G401.6 (cell line): Measurements from ENCODE around the gene ZNF385A.

Experiments used
- FAIRE-seq: peaks from 2 replicates; lab custom pipeline; 2012; peaks lifted over from hg19 to GRCh38; lab: Jason Lieb, UNC

Gene ZNF385A

GRCh38 chr12:54373649-54374561 lies 10.6 kb downstream of the ZNF385A start:
- FAIRE-seq = no peak

DNA sequence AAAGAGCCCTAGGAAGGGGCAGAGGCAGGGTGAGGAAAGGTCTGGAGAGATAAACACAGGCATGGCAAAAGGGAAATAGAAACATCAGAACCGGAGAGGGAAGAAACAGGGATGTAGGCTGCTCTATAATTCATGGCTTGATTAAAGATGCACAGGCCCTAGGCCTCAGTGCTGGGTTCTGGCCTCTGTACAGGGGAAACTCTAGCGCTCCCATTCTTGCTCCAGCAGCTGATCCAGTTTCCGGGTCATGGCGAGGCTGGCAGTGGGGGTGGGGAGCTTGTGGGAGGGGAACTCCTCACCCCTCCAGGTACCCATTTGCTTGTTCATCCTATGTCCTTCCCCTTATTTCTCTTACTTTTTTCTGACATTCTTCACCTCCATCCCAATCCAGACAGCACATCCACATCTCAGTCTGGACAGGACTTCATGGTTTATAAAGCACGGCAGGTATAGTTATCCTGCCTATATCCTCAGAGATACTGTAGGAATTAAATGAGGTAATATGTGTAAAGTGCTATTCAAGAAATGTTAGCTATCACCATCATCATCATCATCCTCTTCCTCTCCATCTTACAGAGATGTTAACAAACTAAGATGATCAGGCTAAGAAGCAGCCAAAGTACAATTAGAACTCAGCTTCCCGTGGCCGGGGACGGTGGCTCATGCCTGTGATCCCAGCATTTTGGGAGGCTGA lies 12.3 kb downstream of the ZNF385A start:
- FAIRE-seq = no peak

GRCh38 chr12:54371328-54372112 lies 13.0 kb downstream of the ZNF385A start:
- FAIRE-seq = no peak

- FAIRE-seq = no peak
Observed at GRCh38 chr12:54370171-54370730, 14.3 kb downstream of the ZNF385A start.

DNA sequence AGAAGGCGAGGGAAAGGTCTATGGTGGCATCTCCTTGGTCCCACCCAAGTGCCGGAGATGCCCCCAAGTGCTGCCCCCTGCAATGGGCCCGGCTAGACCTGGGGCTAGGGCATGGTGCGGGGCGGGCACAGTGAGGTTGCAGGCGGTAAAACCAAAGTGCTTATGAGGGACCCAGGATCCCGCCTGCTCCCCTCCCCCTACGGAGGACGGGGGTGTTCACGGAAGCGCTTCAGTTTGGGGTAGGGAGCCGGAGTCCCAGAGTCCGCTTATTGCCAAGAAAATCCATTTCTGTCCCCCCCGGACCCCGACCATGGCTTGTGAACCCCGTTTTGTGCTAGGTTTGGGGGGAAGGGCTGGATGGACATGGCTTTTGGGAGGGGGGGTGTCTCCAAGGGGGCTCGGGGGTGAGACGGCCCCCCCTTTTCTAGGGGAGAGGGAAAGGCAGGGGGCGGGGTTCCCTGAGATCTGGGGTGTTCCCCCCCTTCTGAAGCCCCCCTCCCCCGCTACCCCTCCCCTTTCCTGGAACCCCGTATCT lies 14.9 kb downstream of the ZNF385A start:
- FAIRE-seq = no peak

DNA sequence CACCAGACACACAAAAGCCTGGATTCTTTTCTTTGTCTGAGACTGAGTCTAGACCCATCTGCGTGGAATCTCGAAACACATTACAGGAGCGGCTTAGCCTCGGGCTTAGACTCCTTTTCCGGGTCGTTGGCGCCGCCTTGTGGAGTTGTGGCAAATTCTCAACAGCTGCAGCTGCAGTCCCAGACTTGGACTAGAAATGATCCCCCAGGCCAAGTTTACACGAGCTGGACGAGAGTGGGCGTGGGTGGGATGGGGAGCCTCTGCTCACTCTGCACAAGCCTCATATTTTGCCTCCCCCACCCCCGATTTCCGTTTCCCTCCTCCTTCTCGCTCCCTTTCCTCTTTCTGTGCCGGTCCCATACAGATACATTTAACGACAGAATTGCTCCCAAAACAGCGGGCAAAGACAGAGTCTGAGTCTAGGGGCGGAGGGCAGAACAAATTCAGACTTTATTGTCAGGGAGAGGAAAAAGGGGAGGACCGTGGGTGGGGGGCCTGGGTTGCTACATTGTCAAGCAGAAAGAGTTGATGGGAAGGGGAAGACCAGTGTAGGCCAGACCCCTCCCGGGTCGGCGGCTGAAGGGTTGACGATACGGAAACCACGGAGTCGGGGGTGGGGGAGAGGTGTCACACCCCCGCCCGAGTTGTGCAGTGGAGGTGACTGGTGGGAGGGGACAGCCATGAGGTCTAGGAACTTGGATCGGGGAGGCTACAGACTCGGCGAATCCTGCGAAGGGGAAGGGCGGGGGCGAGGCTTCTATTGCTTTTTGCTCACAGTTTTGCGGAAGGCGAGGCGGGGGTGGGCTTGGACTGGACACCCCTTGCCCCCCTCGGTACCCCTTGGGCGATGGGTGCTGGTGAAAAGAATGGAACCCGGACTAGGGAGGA lies 15.6 kb downstream of the ZNF385A start:
- FAIRE-seq = peak; percentile 36

DNA sequence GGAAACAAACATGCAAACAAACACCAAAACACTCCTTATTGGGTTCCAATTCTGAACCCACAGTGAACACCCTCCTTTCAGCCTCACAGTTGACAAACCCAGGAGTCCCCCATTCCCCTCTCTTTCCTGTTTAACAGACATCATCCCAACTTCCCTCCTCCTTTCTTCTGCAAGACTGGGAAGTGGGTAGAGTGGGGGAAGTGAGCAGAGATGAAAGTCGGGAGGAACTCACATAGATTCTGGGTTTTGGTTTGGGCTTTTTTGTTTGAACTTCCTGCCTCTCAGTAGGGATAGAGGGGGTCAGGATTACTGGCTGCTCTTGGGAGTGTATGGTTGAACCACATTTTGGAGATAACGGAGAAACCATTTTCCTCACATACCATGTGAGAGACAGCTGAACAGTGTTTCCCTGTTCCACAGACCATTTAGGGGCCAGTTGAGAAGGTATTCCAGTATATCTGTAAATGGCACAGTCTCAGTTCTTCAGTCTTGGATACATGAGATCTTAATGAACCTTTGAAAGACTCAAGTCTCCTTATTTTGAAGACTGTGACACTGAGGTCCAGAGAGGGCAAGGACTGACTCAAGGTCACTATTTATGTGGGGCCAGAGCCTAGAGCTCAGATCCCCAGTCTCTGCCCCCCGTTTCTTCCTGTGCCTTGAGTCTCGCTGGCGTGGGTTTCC lies 16.4 kb downstream of the ZNF385A start:
- FAIRE-seq = no peak

DNA sequence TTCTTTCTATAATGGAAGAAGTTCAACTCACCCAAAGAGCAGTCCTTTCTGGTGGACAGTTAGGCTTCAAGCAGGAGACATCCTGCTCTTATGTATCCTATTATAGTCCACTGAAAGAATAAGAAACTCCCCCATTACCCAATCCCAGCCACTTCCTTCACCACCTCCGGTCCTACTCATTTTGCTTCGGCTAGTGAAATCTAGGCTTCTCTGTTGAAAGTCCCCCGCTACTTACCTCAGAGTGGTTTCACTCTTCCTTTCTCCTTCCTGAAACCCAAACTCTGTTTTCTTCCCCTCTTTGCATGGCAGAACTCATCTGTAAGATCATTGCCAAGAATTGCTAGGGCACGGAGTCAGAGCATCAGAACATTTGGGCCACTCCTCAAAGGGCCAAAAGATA lies 20.1 kb downstream of the ZNF385A start, which contains the start of gene GPR84:
Gene GPR84, minus strand, starts transcription at position 74 of the 400 bp plus-strand sequence. CDS start 635 bp downstream, outside the sequence.
- no peak for FAIRE-seq

GRCh38 chr12:54363618-54364017 lies 20.9 kb downstream of the ZNF385A start:
- no peak for FAIRE-seq

GRCh38 chr12:54363047-54363446 lies 21.5 kb downstream of the ZNF385A start:
- no peak for FAIRE-seq

DNA sequence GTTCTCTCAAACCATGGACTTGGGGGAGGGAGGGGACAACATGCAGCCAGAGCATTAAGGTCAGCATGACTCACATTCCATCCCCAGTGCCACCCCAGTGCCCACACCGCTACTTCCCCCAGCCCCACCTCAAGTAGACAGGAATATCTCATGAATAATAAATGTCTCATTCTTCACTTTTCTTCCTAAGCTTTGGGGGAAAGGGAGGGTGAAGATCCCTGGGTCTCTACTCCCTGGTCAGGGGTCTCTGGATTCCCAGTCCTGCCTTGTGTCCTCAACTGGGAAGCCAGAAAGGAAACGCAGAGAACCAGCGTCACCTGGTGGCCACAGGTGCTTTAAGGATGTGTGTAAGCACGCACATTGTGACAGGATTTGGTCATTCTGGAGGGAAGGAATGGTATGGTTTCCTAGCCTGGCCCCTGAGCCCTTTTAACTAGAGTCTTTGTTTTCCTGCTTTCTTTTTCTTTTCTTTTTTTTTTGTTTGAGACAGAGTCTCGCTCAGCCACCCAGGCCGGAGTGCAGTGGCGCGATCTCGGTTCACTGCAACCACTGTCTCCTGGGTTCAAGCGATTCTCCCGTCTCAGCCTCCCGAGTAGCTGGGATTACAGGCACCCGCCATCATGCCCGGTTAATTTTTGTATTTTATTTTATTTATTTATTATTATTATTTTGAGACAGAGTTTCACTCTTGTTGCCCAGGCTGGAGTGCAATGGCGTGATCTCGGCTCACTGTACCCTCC lies 23.6 kb downstream of the ZNF385A start:
- peak; percentile 87 for FAIRE-seq

GRCh38 chr12:54359762-54360351 lies 24.7 kb downstream of the ZNF385A start:
- FAIRE-seq = no peak

DNA sequence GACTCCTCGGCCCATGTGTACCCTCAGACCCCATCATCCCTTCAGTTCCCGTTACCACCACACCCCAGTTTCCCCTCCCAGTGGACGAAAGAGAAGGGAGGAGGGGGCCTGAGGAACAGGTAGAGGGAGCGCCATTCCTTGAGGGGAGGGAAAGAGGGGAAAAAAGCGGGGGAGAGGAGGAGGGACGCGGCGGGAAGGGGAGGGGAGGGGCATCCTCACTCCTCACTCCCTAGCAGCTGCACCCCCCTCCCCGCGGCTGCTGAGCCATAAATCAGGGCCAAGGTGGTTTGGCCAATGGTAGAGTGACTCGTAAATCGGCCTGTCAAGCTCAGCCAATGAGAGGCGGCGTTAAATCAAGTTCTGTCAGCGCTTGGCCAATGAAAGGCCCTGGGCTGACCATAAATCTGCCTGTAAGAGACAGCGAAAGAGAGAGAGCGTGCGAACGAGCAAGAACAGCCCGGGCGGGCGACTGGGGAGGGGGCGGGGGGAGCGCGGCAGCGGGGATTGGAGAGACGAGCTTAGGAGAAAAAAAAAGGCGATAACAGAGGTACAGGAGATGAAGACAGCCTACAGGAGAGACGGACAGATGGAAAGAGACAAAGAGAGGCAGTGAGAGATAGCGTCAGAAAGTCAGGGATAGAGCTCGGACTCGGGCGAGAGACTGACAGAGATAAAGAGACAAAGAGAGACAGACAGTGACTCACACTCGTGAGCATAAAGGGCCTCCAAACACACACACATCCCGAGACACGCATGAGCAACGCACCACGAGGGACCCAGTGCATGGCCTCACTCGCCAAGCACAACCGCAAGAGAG lies 25.4 kb downstream of the ZNF385A start:
- peak; percentile 97 for FAIRE-seq

DNA sequence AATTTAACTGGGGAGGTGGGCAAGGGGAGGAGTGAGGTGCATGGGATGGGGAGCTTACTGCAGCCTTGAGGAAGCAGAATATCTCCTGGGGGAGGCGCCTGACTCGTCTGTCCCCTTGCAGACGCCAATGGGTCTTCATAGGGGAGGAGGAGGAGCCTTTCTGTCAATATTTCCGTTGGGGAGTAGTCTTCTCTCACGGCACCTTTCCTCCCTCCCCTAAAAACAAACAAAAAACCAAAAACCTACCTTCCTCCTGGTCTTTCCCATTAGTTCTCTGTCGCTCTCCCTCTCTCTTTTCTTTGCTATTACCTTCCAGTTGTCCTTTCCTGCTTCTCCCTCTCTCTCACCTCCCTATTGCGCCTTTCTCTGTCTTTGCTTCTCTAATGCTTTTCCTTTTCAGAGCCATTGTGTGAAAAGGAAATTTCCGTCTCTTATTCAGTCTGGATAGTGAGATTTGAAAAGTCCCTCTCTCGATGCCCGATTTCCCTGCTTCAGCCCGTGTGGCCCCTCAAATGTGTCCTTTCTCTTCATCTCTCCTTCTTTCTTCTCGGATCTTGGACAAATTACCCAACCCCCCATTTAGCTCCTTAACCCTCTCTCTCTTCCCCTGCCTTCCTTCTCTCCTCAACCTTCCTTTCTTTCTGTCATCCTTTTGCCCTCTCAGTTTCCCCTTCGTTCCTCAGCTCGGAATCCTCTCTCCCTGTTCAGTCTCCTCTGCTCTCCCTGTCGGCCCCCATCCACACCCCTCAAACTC lies 26.2 kb downstream of the ZNF385A start:
- peak; percentile 88 for FAIRE-seq

DNA sequence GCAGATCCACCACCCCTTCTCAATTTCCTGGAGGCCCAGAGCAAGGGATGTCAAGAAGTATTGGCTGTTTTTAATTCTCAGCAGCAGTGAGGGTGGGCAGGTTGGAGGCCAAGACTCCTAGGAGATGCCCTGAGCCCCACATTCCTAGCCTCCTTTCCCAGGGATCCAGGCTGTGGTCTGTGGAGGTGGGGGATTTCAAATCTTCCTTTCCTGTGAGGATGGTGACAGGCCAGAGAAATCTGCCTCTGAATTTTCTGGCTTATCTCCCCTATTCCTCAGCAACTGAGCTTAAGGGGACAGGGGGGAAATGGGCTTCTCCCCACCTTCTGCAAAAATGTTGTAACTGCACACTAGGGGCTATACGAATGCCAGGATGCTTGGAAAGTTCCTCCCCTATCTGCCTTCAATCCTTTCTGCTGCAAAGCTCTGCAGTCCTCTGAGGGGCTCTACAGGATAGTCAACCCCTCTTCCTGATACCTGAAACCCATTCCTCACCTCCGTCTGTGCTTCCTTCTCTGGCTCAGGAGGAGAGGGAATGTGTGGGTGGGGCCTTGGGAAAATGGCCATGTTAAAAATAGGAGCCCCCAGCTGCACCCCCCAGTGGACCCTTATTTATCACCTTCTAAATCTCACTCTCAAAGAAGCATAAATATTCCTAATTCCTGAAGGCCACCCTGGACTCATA lies 26.9 kb downstream of the ZNF385A start:
- no peak for FAIRE-seq

DNA sequence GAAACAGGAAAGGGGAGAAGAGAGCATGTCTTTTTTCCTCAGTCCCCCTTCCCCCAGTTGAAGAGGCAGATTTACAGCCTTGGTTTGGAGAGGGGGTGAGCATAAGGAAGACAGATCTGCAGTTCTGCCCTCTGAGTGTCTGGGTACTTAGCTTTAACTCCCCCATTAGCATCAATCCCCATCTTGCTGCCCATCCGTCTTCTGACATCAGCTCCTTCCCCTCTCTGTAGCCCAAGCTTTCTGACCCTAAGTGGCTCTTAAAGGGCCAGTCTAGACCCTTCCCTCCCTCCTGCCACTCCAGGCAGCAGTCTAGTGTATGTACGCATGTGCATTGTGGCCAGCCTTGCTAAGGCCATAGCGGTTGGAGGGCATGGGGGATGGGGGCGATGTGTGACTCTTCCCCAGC lies 27.6 kb downstream of the ZNF385A start:
- peak; percentile 85 for FAIRE-seq

DNA sequence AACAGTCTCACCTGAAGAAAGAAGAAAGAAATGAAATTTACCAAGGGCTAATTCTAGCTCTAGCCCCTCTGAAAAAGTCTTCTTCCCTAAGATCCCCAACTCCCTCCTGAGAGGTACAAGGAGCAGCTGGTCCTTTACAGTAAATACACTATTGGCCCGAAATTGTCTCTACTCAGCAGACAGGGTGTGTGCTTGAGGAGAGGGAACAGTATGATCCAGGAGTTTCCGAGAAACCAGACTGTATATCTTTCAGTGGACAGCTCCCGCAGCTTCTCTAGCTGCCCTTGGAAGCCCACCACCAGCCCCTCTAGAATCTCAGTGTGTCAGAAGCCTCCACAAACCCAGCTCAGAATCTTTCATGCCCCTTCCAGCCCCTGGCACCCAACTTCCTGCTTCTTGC lies 28.3 kb downstream of the ZNF385A start:
- FAIRE-seq = no peak
